ENCODE measurements around the gene KCNB1. TPM values are rescaled to one million over a fixed set of nuclear protein-coding genes. Genes with fewer than 3 reads are reported as not detected.
A peak's percentile ranks its signal among the peaks of the same experiment; 100 is the strongest.

Gene KCNB1
- total RNA-seq, 1 donor from 2014 or later, result 2.8 TPM

- no peak for DNase-seq (ENCODE audit: low read depth, low spot score)
- Mint-ChIP-seq H3K36me3 (ENCODE audit: low read depth) (no peaks in the 10 kb centered on the region), H3K27ac (ENCODE audit: unreplicated experiment) (no peak overlapping the region), H3K4me3 (no peak overlapping the region), H3K27me3 (ENCODE audit: low read depth) (no peaks in the 10 kb centered on the region), H3K4me1 (peaks cover 8% of the 10 kb centered on the region), H3K9me3 (peaks cover 3% of the 10 kb centered on the region)
- no peak for TF ChIP-seq CTCF (conservative IDR thresholded peaks at IDR 0.05)
These were observed 38.9 kb upstream of the KCNB1 start for GRCh38 chr20:49521356-49521755.

- no peak for DNase-seq (ENCODE audit: low read depth, low spot score)
- H3K9me3 Mint-ChIP-seq, result peaks cover 3% of the 10 kb centered on the region
- peaks cover 8% of the 10 kb centered on the region for H3K4me1 Mint-ChIP-seq
- TF ChIP-seq CTCF (conservative IDR thresholded peaks at IDR 0.05), result peak; percentile 17
- H3K4me3 Mint-ChIP-seq, result no peak overlapping the region
- no peak overlapping the region for H3K27ac Mint-ChIP-seq (ENCODE audit: unreplicated experiment)
- no peaks in the 10 kb centered on the region for H3K27me3 Mint-ChIP-seq (ENCODE audit: low read depth)
- H3K36me3 Mint-ChIP-seq (ENCODE audit: low read depth), result no peaks in the 10 kb centered on the region
These were observed 37.4 kb upstream of the KCNB1 start for GRCh38 chr20:49519777-49520359.

GRCh38 chr20:49519212-49519712 is 36.8 kb upstream of the KCNB1 start:
- Mint-ChIP-seq H3K27me3 (ENCODE audit: low read depth) (no peaks in the 10 kb centered on the region), H3K4me3 (no peak overlapping the region), H3K9me3 (no peaks in the 10 kb centered on the region), H3K4me1 (peaks cover 8% of the 10 kb centered on the region), H3K36me3 (ENCODE audit: low read depth) (no peaks in the 10 kb centered on the region), H3K27ac (ENCODE audit: unreplicated experiment) (no peak overlapping the region)
- no peak for DNase-seq (ENCODE audit: low read depth, low spot score)
- no peak for TF ChIP-seq CTCF (conservative IDR thresholded peaks at IDR 0.05)

- DNase-seq (ENCODE audit: low read depth, low spot score), result no peak
- TF ChIP-seq CTCF (conservative IDR thresholded peaks at IDR 0.05), result no peak
- H3K4me3 Mint-ChIP-seq, result no peak overlapping the region
These were observed 36.1 kb upstream of the KCNB1 start for GRCh38 chr20:49518576-49518975.

GRCh38 chr20:49517805-49518100 is 35.3 kb upstream of the KCNB1 start:
- Mint-ChIP-seq H3K36me3 (ENCODE audit: low read depth) (no peaks in the 10 kb centered on the region), H3K4me3 (no peak overlapping the region), H3K4me1 (peaks cover 8% of the 10 kb centered on the region), H3K27ac (ENCODE audit: unreplicated experiment) (peak overlapping the region; percentile 44), H3K27me3 (ENCODE audit: low read depth) (no peaks in the 10 kb centered on the region), H3K9me3 (no peaks in the 10 kb centered on the region)
- TF ChIP-seq CTCF (conservative IDR thresholded peaks at IDR 0.05), result no peak
- no peak for DNase-seq (ENCODE audit: low read depth, low spot score)

More at GRCh38 chr20:49518576-49518975, 36.1 kb upstream of the KCNB1 start:
- no peaks in the 10 kb centered on the region for H3K9me3 Mint-ChIP-seq
- no peaks in the 10 kb centered on the region for H3K27me3 Mint-ChIP-seq (ENCODE audit: low read depth)
- H3K36me3 Mint-ChIP-seq (ENCODE audit: low read depth), result no peaks in the 10 kb centered on the region
- peaks cover 8% of the 10 kb centered on the region for H3K4me1 Mint-ChIP-seq
- no peak overlapping the region for H3K27ac Mint-ChIP-seq (ENCODE audit: unreplicated experiment)

Measured in neural crest cell (in vitro differentiated cells).